NCI-H2196 (cell line): ENCODE measurements around the gene ERP44.
"Not testable (repeated sequence)": the region's sequence is repeated elsewhere in the genome, so short reads cannot be mapped to it uniquely, and the experiment has no call there.

Source experiments
- DNase-seq: peaks from one replicate; lab custom pipeline; 2025; ENCODE audit not compliant: unreplicated experiment; lab: John Stamatoyannopoulos, UW

The ERP44 gene

GRCh38 chr9:100019541-100019940 lies 79.3 kb downstream of the ERP44 start:
- no peak for DNase-seq

DNA sequence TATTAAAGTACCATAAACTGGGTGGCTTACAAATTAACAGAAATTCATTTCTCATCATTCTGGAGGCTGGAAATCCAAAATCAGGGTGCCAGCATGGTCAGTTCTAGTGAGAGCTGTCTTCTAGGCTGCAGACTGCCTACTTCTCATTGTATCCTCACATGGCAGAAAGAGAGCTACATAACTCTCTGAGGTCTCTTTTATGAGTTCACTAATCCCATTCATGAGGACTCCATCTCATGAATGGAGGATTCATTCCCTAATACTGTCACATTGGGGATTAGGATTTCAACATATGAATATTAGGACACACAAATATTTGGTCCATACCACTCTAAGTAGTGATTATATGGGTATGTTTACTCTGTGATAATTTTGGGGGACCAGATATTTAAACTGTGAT lies 84.0 kb downstream of the ERP44 start:
- no peak for DNase-seq

GRCh38 chr9:100013573-100013972 lies 85.2 kb downstream of the ERP44 start:
- no peak for DNase-seq

- no peak for DNase-seq
These were observed 86.5 kb downstream of the ERP44 start for GRCh38 chr9:100012279-100012678.

- no peak for DNase-seq
These were observed 87.6 kb downstream of the ERP44 start for GRCh38 chr9:100011062-100011681.

GRCh38 chr9:99999797-100000196 lies 99.0 kb downstream of the ERP44 start:
- DNase-seq: no peak

DNA sequence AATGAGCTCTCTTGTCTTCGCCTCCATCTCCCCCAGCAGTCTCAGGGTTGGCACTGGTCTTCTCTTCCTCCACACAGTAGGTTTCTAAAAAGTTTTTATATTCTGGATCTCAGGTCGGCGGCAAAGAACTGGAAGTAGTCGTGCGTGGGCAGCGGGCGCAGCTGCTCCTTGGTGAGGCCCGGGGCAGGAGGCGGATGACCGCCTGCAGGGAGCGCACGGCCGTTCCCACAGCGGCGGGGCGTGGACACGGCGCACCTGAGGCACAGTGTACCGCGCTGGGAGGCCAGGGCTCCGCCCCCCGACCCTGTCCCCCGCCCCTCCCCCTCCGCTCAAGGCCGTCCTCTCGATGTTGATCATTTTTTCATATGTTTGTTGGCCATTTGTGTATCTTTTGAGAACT lies 99.9 kb downstream of the ERP44 start:
- no peak for DNase-seq

GRCh38 chr9:99998266-99998665 lies 100.5 kb downstream of the ERP44 start:
- DNase-seq: no peak

- DNase-seq: not testable (repeated sequence)
These were observed 108.3 kb downstream of the ERP44 start for GRCh38 chr9:99990508-99990907.

DNA sequence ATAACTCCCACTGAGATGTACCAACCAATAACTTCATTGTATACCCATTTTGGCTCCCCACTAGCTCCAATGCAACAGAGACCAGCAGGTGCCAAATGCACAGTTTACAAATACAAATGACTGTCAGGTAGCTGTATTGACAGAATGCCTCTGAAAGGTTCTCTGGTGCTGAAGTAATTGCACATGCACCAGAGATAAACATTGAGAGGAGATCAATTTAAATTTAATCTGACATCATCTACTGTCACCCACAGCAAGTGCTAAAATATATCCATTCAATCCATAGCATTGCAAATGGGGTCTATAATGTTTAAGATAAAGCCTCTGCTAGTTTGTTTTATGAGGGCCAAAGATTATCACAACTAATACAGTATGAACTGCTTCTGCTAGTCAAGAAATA lies 112.2 kb downstream of the ERP44 start:
- no peak for DNase-seq

GRCh38 chr9:99980598-99980997 lies 118.2 kb downstream of the ERP44 start:
- DNase-seq: no peak

- DNase-seq: no peak
These were observed 120.6 kb downstream of the ERP44 start for GRCh38 chr9:99978221-99978620.

DNA sequence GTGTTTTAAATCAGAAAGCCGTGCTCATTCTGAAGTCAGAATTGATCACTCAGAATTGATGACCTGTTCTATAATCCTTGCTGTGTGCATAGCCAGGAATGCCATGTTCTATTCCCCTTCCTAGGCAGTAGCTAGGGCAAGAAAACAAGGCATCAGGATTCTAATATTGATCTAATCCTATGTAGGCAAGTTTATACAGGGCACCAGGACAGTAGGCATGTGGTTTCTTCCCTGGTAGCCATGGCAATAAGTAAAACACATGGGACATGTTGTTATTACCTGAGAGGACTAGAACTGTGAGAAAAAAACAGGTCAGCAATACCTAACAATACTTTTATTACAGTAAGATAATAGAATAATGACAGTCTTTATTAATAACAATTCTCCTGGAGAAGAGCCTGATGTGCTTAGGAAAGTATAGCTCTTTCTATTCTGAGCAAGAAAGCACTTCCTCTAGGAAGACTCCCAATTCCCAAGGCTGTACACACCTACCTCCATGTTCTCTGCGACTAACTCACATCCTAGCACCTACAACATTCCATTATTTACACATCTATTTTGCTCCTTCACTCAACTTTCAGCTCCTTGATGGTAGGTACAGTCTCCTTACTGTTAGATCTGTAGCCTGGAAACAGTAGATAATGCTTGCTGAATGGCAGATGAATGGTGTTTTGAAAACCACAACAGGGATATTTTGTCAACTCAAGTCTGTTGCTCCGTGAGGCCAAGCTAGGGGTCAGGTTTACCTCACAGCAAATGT lies 121.6 kb downstream of the ERP44 start:
- no peak for DNase-seq

- no peak for DNase-seq
These were observed 125.3 kb downstream of the ERP44 start for GRCh38 chr9:99973455-99973854.

DNA sequence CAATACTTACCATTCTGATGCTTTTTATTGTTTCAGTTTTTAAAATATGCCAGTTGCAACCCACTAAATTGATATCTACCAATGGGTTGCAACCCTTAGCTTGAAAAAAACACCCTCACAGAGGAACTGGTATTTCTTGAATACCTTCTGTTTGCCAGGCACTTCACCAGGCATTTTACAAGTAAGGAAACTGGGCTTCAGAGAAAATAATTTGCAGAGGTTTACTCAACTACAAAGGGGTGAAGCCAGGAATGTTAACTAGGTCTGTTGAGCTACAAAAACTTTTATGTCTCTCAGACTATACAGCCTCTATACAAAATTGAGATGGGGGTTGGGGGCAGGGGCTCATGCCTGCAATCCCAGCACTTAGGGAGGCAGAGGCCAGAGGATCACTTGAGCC lies 127.4 kb downstream of the ERP44 start:
- DNase-seq: no peak

DNA sequence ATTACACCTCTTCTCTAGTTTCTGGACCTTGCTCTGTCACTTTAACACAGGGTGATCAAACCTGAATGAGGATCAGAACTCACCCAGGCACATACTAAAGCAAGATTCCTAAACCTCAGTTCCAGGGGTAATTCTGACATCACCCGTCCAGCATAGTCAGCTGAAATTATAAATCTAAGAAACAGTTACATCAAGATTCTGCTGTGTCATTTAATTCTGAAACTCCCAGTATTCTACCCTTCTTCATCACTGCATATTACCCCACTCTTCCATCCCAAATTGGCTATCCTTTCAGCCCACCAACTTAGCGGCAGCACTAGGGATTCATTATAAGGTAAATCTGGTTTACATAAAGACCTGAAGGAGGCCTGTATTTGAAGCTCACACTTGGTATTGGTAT lies 128.3 kb downstream of the ERP44 start:
- no peak for DNase-seq

- DNase-seq: no peak
These were observed 131.3 kb downstream of the ERP44 start for GRCh38 chr9:99967457-99967856.

DNA sequence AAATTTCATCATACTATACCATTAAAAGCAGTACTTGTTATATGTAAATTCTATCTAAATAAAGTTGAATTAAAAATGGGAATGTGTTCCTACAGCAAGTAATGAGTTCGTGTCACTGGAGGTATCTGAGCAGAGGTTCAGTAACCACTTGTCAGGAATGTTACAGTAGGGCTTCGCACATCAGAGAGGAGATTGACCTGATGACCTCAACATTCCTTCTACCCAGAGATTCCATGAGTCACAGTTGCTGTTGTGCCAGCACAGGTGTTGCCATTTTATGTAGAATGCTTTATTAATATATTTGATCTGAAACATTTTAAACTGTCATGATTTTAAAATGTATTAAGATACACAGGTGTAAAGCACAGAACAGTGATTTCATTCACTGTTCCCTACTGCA lies 132.1 kb downstream of the ERP44 start:
- no peak for DNase-seq

DNA sequence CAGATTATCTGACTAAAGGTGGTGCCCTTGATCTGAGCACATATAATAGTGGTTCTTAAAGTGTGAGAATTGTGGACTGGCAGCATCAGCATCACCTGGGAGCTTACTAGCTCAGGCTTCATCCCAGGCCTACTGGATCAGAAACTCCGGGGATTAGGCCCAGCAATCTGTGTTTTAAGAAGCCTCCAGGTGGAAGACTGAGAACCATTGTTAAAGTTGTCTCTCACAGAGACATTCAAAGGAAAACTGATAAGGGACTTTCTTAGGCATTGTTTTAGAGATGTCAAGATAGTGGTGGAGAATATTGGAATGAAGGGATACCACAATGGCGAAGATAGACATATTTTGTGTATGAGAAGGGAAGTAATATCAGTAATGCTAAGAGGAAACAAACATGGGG lies 132.8 kb downstream of the ERP44 start:
- DNase-seq: no peak

- DNase-seq: no peak
These were observed 134.5 kb downstream of the ERP44 start for GRCh38 chr9:99964336-99964735.

- DNase-seq: no peak
These were observed 136.0 kb downstream of the ERP44 start for GRCh38 chr9:99962680-99963261.

- DNase-seq: no peak
These were observed 143.2 kb downstream of the ERP44 start for GRCh38 chr9:99955606-99956005.
